T-helper 1 cell treated with Interleukin-12 subunit alpha and Interleukin-12 subunit beta and Interleukin-4 antibody, amounts not matched to agents 30 μg/mL and 1 μg/mL, for 36 hours (primary cell): ENCODE measurements around the gene CLDN24.
A peak's percentile ranks its signal among the peaks of the same experiment; 100 is the strongest.
"Not testable (repeated sequence)": the region's sequence is repeated elsewhere in the genome, so short reads cannot be mapped to it uniquely, and the experiment has no call there.

Experiments
- H3K27ac Mint-ChIP-seq: one replicate; pipeline ENCODE4 v1.8.0; 2021; ENCODE audit warnings: mild to moderate bottlenecking, mixed read lengths
- H3K27me3 Mint-ChIP-seq: one replicate; pipeline ENCODE4 v1.8.0; 2021; ENCODE audit warnings: low read depth, mixed read lengths
- H3K36me3 Mint-ChIP-seq: one replicate; pipeline ENCODE4 v1.8.0; 2021; ENCODE audit warnings: low read depth, mixed read lengths
- H3K4me1 Mint-ChIP-seq: one replicate; pipeline ENCODE4 v1.8.0; 2021; ENCODE audit warnings: low read depth, mixed read lengths
- H3K4me3 Mint-ChIP-seq: one replicate; pipeline ENCODE4 v1.8.0; 2021; ENCODE audit warnings: mild to moderate bottlenecking, moderate library complexity, mixed read lengths
- H3K9me3 Mint-ChIP-seq: one replicate; pipeline ENCODE4 v1.8.0; 2021; ENCODE audit warnings: mixed read lengths

CLDN24 gene

DNA sequence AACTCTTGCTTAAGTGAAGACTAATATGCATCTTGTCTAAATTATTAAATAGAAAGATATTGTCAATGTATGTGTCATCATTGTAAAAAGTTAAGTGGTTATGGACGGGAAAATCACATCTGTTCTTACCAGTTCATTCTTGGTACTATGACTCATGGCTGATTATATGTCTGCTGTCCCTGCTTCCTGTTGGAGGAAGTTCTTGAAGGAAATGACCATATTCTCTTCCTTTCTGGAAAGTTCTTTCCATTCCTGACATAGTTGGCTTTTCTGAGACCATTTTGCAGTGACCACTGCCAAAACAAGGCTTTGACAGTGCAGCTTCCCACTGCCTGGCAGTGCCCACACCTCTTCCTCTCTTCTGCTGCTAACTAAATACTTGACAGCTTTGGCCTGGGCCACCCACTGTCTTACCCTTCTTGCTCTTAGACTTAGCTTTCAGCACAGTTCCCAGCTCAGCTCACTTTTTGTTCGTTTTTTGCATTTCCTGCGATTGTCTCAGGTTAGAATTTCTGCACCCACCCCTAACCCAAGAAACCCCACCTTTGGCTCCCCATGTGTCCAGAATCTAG is 13.2 kb upstream of the CLDN24 start:
- H3K4me1 Mint-ChIP-seq, result peaks cover 4% of the 10 kb centered on the region
- no peaks in the 10 kb centered on the region for H3K27me3 Mint-ChIP-seq
- no peak overlapping the region for H3K27ac Mint-ChIP-seq
- H3K4me3 Mint-ChIP-seq, result no peak overlapping the region
- H3K9me3 Mint-ChIP-seq, result no peaks in the 10 kb centered on the region
- no peaks in the 10 kb centered on the region for H3K36me3 Mint-ChIP-seq

DNA sequence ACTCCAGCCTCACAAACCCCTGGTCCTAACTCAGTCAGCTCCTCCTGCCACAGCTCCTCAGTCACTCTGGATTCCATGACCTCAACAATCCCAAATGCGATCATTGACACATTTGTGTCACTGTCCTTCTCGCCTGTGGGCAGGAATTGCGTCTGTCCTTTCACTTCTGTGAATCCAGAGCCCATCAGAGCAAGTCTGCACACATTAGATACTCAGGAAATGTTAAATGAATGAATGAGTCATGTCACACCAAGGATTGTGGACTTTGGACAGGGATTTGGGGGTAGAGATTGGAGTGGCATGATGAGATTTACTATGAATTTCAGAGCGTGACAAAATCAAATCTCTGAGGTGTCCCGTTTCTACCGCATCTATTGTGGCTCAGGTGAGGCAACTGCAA is 11.8 kb upstream of the CLDN24 start:
- H3K9me3 Mint-ChIP-seq, result no peaks in the 10 kb centered on the region
- no peaks in the 10 kb centered on the region for H3K27me3 Mint-ChIP-seq
- no peaks in the 10 kb centered on the region for H3K36me3 Mint-ChIP-seq
- no peak overlapping the region for H3K27ac Mint-ChIP-seq
- peaks cover 4% of the 10 kb centered on the region for H3K4me1 Mint-ChIP-seq
- no peak overlapping the region for H3K4me3 Mint-ChIP-seq

DNA sequence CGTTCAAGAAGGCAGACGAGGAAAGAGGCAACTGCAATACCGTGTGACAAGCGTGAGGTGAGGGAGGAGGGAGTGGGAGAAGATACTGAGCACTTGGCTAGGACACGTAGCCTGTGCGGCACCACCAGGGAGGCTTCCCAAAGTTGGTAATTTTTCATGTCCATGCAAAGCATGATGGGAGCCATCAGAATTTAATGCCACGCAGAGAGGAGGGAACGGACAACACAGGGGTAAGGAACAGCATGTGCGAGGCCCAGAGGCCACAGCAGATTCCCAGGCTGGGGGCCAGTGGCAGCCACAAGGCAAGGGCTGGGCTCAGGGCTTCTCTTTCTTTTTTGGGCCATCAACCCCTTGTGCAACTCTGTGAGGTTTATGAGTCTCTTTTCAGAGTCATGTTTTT is 11.0 kb upstream of the CLDN24 start:
- Mint-ChIP-seq H3K36me3 (no peaks in the 10 kb centered on the region), H3K9me3 (no peaks in the 10 kb centered on the region), H3K27me3 (no peaks in the 10 kb centered on the region), H3K4me1 (peaks cover 4% of the 10 kb centered on the region), H3K4me3 (no peak overlapping the region), H3K27ac (no peak overlapping the region)

DNA sequence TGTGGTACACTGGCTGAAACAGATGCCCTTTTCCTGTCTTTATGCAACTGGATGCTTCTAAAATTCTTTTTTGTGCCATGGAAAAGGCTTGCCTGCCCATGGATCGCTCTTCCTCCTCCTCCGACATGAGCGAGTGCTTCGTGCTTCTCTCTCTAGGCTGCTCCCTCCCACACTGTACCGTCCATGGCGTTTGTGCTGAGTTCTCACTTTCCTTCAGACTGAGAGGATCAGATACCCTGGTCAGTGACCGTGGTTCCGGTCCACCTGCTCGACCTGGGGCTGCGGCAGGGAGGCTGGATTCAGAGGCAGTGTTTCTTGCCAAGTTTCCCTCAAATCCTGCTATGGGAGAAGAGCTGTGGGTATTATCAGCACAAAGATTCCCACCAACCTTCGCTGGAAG is 10.2 kb upstream of the CLDN24 start:
- H3K27me3 Mint-ChIP-seq, result no peaks in the 10 kb centered on the region
- H3K4me1 Mint-ChIP-seq, result peaks cover 4% of the 10 kb centered on the region
- H3K4me3 Mint-ChIP-seq, result no peak overlapping the region
- no peak overlapping the region for H3K27ac Mint-ChIP-seq
- H3K36me3 Mint-ChIP-seq, result no peaks in the 10 kb centered on the region
- H3K9me3 Mint-ChIP-seq, result no peaks in the 10 kb centered on the region

DNA sequence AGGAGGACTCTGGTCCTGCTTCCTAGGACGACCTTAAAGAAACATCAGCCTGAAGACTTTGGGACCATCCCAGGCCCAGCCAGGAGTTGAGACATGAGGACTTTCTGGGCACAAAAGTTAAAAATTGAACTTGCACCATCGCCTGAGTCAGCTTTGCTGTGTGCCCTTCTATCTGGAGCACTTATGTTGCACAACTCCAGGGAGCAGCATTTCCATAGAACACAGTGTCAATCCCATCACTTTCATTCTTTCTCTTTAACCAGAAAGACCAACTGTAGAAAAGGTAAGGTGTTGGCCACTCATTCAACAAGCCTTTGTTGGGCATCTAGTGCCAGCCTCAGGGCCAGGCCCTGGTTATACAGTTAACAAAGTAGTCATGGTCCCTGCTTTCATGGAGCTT is 8.6 kb upstream of the CLDN24 start:
- H3K4me3 Mint-ChIP-seq, result no peak overlapping the region
- no peaks in the 10 kb centered on the region for H3K36me3 Mint-ChIP-seq
- H3K27ac Mint-ChIP-seq, result no peak overlapping the region
- no peaks in the 10 kb centered on the region for H3K27me3 Mint-ChIP-seq
- H3K4me1 Mint-ChIP-seq, result peaks cover 4% of the 10 kb centered on the region
- no peaks in the 10 kb centered on the region for H3K9me3 Mint-ChIP-seq

DNA sequence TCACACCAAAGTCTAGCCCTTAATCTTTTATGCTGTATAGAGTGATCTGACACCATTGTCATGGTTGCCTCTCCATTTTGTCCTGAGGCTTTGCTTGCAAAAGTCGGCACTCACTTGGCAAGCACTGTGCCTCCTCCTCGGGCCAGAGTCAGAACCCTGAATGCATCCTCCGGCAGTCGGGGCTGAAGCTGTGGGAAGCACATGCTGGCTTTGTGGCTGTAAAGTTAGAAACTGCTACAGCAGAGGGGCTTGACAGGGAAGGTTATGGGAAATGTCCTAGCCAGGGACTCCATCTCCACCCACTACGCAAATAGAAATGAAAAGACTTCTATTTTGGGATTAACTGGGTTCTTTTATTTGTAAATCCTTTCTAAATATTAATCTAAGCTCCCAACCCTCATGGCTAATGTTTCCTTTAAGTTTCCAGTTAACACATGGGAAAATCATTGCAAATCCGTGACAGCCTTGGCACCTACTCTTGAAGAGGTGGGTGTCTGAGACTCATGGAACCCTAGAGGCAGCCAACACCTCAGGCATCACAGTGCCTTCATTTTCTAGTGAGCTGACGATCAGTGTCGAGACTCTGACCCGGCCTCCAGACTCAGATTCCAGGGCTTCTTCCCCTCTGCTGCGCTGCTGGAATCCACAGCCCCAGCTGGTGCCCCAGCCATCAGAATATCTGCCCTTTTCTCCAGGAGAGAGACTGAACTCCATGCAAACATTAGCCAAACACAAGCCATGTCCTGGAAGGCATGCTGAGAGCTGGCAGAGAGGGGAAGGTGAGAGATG is 7.9 kb upstream of the CLDN24 start:
- Mint-ChIP-seq H3K27me3 (no peaks in the 10 kb centered on the region), H3K9me3 (no peaks in the 10 kb centered on the region), H3K27ac (no peak overlapping the region), H3K4me3 (no peak overlapping the region), H3K4me1 (no peaks in the 10 kb centered on the region), H3K36me3 (no peaks in the 10 kb centered on the region)

DNA sequence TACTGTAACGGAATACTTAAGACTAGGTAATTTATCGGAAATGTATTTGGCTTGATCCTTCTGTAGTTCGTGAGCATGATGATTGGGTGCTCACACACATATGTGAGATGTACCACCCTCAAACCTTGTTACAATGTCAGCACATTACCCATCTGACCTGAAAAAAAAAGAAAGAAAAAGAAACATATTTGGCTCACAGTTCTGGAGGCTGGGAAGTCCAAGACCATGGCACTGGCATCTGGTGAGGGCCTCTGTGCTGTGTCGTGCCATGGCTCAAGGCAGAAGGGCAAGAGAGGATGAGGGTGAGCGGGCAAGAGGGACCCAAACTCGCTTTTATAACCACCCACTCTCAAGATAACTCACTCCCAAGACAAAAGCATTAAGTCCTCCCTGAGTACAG is 7.0 kb upstream of the CLDN24 start:
- Mint-ChIP-seq H3K9me3 (no peaks in the 10 kb centered on the region), H3K27ac (no peak overlapping the region), H3K36me3 (no peaks in the 10 kb centered on the region), H3K4me3 (no peak overlapping the region), H3K27me3 (no peaks in the 10 kb centered on the region), H3K4me1 (no peaks in the 10 kb centered on the region)

DNA sequence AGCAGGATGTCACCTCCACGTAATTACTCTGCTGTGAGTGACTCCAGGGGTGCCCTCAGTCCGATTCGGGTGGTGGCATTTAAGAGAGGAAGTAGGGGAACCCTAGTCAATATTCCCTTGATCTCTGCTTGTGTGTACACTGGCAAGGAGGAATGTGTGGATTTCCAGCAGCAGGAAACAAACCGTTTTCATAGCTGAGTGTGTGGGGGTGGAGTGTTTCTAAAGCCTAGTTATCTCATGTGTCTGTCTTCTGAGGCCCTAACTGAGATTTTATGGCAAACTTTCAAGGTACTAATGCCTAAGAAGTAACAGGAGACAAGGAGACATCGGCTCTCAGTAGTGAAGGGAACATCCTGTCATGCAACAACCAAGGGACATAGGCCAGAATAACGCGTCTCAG is 6.6 kb upstream of the CLDN24 start:
- Mint-ChIP-seq H3K36me3 (no peaks in the 10 kb centered on the region), H3K4me3 (no peak overlapping the region), H3K27ac (no peak overlapping the region), H3K4me1 (no peaks in the 10 kb centered on the region), H3K27me3 (no peaks in the 10 kb centered on the region), H3K9me3 (no peaks in the 10 kb centered on the region)

DNA sequence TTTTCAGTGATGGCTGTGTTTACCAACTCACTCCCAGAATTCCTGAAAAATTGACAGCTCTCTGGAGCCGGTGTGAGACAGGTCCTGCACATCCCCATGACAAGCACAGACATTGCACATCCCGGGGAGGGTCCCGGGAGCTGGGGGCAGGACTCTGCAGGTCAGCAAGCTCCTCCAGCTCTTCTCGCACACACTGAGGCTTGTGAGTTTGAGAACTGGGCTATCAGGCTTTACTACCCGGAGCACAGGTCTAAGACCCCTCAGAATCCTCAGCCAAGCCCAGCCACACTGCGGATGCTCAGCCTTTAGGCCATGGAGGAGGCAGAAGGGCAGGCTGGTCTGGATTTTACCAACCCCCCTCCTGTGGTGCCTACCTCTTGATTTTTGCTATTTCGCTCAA is 5.6 kb upstream of the CLDN24 start:
- Mint-ChIP-seq H3K36me3 (no peaks in the 10 kb centered on the region), H3K27me3 (no peaks in the 10 kb centered on the region), H3K27ac (no peak overlapping the region), H3K4me1 (no peaks in the 10 kb centered on the region), H3K4me3 (no peak overlapping the region), H3K9me3 (no peaks in the 10 kb centered on the region)

DNA sequence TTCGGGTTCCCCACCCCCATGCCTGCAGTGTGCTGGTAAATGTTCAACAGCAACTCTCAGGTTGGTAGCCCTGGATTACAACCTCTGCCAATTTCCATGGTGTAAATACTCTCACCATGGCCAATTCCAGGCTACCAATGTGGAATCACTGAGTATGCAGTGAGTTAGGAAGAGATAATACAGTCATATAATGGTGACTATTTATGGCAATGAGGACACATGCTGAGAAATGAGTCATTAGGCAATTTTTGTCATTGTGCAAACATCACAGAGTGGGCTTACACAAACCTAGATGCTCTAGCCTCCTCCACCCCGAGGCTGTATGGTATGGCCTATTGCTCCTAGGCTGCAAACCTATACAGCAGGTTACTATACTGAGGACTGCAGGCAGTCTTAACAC is 4.6 kb upstream of the CLDN24 start:
- Mint-ChIP-seq H3K27ac (no peak overlapping the region), H3K36me3 (no peaks in the 10 kb centered on the region), H3K4me1 (no peaks in the 10 kb centered on the region), H3K4me3 (no peak overlapping the region), H3K9me3 (no peaks in the 10 kb centered on the region), H3K27me3 (no peaks in the 10 kb centered on the region)

DNA sequence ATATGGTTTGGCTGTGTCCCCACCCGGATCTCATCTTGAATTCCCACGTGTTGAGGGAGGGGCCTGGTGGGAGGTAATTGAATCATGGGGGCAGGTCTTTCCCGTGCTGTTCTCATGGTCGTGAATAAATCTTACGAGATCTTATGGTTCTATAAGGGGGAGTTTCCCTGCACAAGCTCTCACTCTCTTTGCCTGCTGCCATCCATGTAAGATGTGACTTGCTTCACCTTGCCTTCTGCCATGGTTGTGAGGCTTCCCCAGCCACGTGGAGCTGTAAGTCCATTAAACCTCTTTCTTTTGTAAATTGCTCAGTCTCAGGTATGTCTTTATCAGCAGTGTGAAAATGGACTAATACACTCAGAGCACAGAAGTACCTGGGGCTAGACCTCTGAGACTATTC is 4.2 kb upstream of the CLDN24 start:
- H3K9me3 Mint-ChIP-seq, H3K27ac Mint-ChIP-seq, H3K36me3 Mint-ChIP-seq, H3K4me3 Mint-ChIP-seq, H3K27me3 Mint-ChIP-seq, H3K4me1 Mint-ChIP-seq: not testable (repeated sequence)

DNA sequence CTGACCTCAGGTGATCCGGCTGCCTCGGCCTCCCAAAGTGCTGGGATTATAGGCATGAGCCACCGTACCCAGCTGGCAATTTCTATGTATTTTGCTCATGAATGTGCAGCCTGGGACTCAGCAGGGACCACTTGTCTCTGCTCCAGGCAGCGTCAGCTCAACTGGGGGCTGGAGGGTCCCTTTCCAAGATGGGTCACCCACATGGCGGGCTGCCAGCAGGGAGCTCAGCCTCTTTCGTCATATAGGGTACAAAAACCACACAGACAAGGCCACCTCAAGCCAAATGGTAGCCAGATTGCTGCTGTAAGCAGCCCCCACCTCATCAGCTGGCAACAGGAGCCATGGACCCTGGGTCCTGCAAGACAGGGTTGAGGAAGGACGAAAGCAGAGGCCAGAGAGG is 2.4 kb upstream of the CLDN24 start:
- Mint-ChIP-seq H3K27ac (no peak overlapping the region), H3K36me3 (no peaks in the 10 kb centered on the region), H3K27me3 (peaks cover 4% of the 10 kb centered on the region), H3K4me3 (no peak overlapping the region), H3K9me3 (no peaks in the 10 kb centered on the region), H3K4me1 (peaks cover 10% of the 10 kb centered on the region)

DNA sequence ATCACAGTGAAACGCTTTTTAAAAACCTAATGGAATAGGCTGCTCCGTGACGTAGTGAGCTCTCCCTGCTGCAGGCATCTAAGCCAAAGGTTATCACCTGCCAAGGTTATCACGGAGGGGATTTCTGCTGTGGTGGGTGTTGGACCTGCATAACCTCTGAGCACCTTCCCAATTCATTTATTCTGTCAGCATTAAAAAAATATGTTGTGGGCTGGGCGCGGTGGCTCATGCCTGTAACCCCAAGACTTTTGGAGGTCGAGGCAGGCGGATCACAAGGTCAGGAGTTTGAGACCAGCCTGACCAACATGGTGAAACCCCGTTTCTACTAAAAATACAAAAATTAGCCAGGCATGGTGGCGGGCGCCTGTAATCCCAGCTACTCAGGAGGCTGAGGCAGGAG is 1.8 kb upstream of the CLDN24 start:
- H3K36me3 Mint-ChIP-seq, H3K27ac Mint-ChIP-seq, H3K27me3 Mint-ChIP-seq, H3K9me3 Mint-ChIP-seq, H3K4me3 Mint-ChIP-seq, H3K4me1 Mint-ChIP-seq: not testable (repeated sequence)

DNA sequence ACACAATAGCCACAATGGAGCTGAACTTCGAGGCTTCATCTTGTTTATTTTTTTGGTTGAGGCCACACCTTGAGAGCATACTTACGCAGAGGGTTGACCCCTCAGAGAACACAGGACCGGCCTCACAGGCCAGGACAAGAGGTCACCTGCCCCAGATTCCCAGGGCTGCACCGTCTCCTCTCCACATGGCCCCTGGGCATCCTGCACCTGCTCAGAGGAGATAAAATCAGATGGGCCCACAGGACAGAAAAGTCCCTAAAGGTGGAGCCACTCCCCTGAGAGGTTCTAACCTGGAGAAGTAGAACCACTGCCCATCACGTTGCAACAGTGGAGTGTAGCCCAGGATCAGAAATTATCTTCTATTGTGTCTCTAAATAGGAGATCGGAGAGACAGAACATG is 1.1 kb upstream of the CLDN24 start:
- Mint-ChIP-seq H3K27me3 (peaks cover 4% of the 10 kb centered on the region), H3K9me3 (no peaks in the 10 kb centered on the region), H3K4me3 (no peak overlapping the region), H3K4me1 (peaks cover 10% of the 10 kb centered on the region), H3K27ac (no peak overlapping the region), H3K36me3 (no peaks in the 10 kb centered on the region)

DNA sequence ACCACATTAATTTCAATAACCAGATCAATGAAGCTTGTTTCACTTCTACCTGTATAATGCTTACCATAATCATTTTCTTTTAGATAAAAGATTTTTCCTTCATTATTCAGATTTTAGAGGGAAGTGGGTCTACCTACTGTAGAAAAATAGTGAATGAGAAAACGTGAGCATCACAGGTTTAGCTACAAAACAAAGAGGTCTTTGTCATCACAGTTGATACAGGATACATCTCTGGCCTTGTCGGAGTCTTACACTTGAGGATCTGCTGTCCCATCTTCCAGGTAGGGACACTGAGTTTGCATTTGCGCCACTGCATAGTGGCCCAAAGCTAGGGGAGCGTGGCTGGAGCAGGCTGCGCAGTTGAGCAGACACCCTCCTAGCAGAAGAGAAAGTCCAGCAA is 710 bp downstream of the CLDN24 start:
- H3K27ac Mint-ChIP-seq, result peak overlapping the region; percentile 29
- H3K9me3 Mint-ChIP-seq, result no peaks in the 10 kb centered on the region
- H3K27me3 Mint-ChIP-seq, result peaks cover 4% of the 10 kb centered on the region
- H3K4me3 Mint-ChIP-seq, result no peak overlapping the region
- H3K4me1 Mint-ChIP-seq, result peaks cover 10% of the 10 kb centered on the region
- H3K36me3 Mint-ChIP-seq, result no peaks in the 10 kb centered on the region

DNA sequence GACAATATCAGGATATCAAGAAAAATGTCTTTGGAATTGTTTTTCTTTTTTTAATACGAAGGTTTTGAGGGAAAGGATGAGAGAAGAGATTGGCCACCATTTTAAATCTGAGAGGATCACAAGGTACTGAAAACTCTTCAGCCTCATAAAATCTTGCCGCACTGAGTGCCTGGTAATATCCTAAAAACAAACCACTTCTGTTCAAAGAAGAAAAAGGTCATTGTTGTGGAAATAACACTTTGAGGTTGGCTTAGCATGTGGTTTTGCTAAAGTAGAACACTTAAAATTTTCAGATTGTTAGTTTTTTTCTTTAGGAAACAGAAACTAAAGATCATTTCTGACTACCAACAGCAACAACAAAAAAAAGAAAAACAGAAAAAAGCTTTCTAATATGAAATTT is 1.1 kb downstream of the CLDN24 start:
- Mint-ChIP-seq H3K9me3 (no peaks in the 10 kb centered on the region), H3K4me3 (no peak overlapping the region), H3K27me3 (peaks cover 4% of the 10 kb centered on the region), H3K36me3 (no peaks in the 10 kb centered on the region), H3K27ac (peak overlapping the region; percentile 29), H3K4me1 (peaks cover 10% of the 10 kb centered on the region)
